H1 (cell line): ENCODE measurements around the gene SERPINA10. TPM values are rescaled to one million over a fixed set of nuclear protein-coding genes. Genes with fewer than 3 reads are reported as not detected.

Experiments
- CTCF ChIP-seq, 3 experiments: IDR thresholded peaks; 1 replicate in 2 of 3; 2 replicates in 1 of 3; pipeline versions ENCODE4 v1.5.1 to v1.6.1; 2011; ENCODE audit warnings: low read length in 3 of 3, mild to moderate bottlenecking in 3 of 3, inconsistent platforms in 2 of 3, low read depth in 1 of 3, moderate library complexity in 1 of 3; ENCODE audit not compliant: insufficient read depth in 1 of 3; ENCODE audit errors: control extremely low read depth in 1 of 3
- MAX ChIP-seq: IDR thresholded peaks from 2 replicates; pipeline ENCODE4 v1.6.1; 2012; ENCODE audit warnings: inconsistent platforms
- polyA plus RNA-seq, 7 experiments: library from polyadenylated mRNA; depleted of rRNA in 3 of 7; stranded (reverse) in 5 of 7; unstranded in 2 of 7; fragments of >200 nt in 5 of 7; fragments of 200-250 nt in 2 of 7; gene quantifications; 1 replicate in 5 of 7; 2 replicates in 1 of 7; 4 replicates in 1 of 7; pipeline versions ENCODE4 v1.2.1 to v1.2.3, GENCODE V29; 2011 to 2013; ENCODE audit warnings: missing spikeins in 2 of 7, mixed read lengths in 2 of 7
- total RNA-seq: library from RNA; stranded (reverse); fragmentation: NEBNext Ultra II Directional; extraction: Animal tissue kit (Norgen Biotek cat#: 25700); gene quantifications from 2 replicates; pipeline ENCODE4 v1.2.1, GENCODE V29; 2021
- TF ChIP-seq, protein P1 (sequence below): IDR thresholded peaks from 2 replicates; pipeline ENCODE4 v1.6.1; 2011; ENCODE audit warnings: low read length, improper control_type of control experiment

Gene SERPINA10
- total and polyA plus RNA-seq, 2 of the 8 experiments (the other 6 are each of a cell fraction or from before 2014, with no cell fraction given) = not detected

DNA sequence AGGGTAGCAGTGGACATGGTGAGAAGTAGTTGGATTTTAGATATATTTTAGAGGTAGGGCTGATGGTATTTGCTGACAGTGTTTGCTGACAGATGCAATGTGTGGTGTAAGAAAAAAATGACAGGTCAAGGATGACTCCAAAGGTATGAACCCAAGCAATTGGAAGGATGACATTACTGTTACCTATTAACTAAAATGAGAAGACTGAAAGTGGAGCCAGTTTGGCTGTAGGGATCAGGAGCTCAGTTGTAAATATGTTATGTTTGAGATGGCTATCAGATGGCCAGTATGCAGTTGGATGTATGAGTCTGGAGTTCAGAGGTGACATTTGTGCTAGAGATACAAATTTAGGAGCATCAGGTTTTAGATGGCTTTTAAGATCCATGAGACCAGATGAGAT, 47.5 kb upstream of the SERPINA10 start (continued):
- TF ChIP-seq, protein P1, sequence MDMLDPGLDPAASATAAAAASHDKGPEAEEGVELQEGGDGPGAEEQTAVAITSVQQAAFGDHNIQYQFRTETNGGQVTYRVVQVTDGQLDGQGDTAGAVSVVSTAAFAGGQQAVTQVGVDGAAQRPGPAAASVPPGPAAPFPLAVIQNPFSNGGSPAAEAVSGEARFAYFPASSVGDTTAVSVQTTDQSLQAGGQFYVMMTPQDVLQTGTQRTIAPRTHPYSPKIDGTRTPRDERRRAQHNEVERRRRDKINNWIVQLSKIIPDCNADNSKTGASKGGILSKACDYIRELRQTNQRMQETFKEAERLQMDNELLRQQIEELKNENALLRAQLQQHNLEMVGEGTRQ = no peak
- no peak for TF ChIP-seq MAX
- TF ChIP-seq CTCF (IDR thresholded peaks at IDR 0.05; ENCODE audit: control extremely low read depth in 1 of 3, insufficient read depth in 1 of 3, low read depth in 1 of 3, low read length in 3 of 3) = no peak
